Activated naive CD8-positive, alpha-beta T cell treated with anti-CD3 and anti-CD28 coated beads for 36 hours (primary cell): ENCODE results near the gene SPDYA. TPM values are rescaled to one million over a fixed set of nuclear protein-coding genes. Genes with fewer than 3 reads are reported as not detected.

Experiments used
- DNase-seq: peaks from one replicate; pipeline ENCODE4 v3.0.0; 2021
- H3K27ac Mint-ChIP-seq: one replicate; pipeline ENCODE4 v1.8.0; 2022; ENCODE audit warnings: mild to moderate bottlenecking, moderate library complexity, mixed read lengths
- H3K27me3 Mint-ChIP-seq: one replicate; pipeline ENCODE4 v1.8.0; 2022; ENCODE audit warnings: mild to moderate bottlenecking, mixed read lengths
- H3K36me3 Mint-ChIP-seq: one replicate; pipeline ENCODE4 v1.8.0; 2021; ENCODE audit warnings: mild to moderate bottlenecking, mixed read lengths
- H3K4me1 Mint-ChIP-seq: one replicate; pipeline ENCODE4 v1.8.0; 2021; ENCODE audit warnings: mixed read lengths
- H3K4me3 Mint-ChIP-seq: one replicate; pipeline ENCODE4 v1.8.0; 2022; ENCODE audit warnings: mild to moderate bottlenecking, moderate library complexity, mixed read lengths
- H3K9me3 Mint-ChIP-seq: one replicate; pipeline ENCODE4 v1.8.0; 2022; ENCODE audit warnings: mixed read lengths
- total RNA-seq, 2 experiments: library from RNA; stranded (reverse); gene quantifications; one replicate each; pipeline ENCODE4 v1.2.3, GENCODE V29; 2021

The SPDYA gene
- total RNA-seq, 2 experiments from 2014 or later: 0.40 to 0.85 TPM

DNA sequence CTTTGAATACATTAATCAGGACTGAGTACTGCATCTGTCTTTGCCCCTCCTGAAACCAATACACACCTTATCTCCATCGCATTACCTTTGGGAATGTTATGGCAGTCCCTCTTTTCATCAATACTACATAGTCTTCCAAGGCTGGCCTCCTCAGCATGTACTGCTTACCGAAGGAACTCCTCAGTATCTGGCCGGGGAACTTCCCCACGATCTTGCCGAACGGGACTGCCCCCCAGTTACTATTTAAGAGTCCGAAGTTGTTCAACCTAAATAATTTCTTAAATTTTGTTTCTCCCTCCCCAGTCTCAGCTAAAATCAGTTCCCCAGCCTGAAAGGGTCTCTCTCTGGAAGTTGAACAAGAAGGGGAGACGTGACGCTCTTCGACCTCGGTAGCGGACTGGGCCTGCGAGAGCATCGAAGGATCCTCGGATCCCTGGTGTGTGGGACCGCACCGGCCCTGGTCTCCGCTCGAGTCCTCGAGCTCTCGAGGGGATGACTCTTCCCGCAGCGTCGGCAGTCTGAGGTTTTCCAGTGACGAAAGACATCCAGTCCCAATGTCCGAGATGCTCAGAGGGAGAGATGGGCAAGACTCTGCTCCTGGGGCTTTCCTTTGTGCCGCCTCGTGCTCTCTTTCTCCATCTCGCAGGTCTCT is 59.0 kb downstream of the SPDYA start:
- Mint-ChIP-seq H3K4me1 (peaks cover 32% of the 10 kb centered on the region), H3K27me3 (peaks cover 2% of the 10 kb centered on the region), H3K4me3 (peak overlapping the region; percentile 95), H3K9me3 (no peaks in the 10 kb centered on the region), H3K36me3 (peaks cover 15% of the 10 kb centered on the region), H3K27ac (peak overlapping the region; percentile 97)
- DNase-seq: no peak

DNA sequence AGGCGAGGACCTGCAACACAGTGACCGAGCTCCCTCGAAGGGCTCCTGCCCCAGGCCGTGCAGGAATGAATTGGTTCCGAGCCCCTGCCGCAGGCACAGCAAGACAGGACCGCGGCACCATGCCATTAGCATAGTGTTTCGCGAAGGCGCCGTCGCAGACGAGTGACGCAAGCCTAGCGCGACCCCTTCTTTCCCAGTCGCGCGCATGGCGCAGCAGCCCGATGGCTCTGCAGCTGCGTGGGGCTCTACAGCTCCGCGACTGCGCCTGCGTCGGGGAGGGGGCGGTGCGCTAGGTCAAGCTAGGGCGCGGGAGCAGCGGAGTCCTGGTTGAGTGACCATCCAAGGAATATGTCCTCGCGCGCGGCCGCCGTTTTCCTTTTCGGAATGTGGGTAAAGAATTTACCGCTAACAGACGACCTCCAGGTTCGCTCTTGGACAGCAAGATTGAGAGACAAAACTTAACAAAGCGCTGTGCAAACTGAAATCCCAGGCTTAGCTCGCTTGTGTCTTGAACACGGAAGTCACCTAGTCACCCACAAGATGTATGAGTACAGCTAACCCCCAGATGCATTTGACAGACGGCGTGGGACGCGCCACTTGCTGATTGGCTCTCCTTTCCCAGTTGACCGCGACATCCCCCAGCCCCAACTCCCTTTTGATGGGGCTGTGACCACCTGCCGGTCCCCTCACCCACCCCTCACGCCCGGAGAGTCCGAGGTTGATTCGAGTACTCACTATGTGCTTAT is 59.7 kb downstream of the SPDYA start, which contains the start of gene TRMT61B:
Gene TRMT61B (minus strand): TSS at position 164 of the 746 bp plus-strand sequence. CDS start 32 bp downstream, at position 132.
- peaks cover 14% of the 10 kb centered on the region for H3K36me3 Mint-ChIP-seq
- H3K27me3 Mint-ChIP-seq: peaks cover 5% of the 10 kb centered on the region
- peaks cover 27% of the 10 kb centered on the region for H3K4me1 Mint-ChIP-seq
- peak; percentile 96 for DNase-seq
- H3K4me3 Mint-ChIP-seq: peak within 1 kb of the TSS; percentile 95
- peak within 1 kb of the TSS; percentile 97 for H3K27ac Mint-ChIP-seq
- H3K9me3 Mint-ChIP-seq: no peaks in the 10 kb centered on the region

DNA sequence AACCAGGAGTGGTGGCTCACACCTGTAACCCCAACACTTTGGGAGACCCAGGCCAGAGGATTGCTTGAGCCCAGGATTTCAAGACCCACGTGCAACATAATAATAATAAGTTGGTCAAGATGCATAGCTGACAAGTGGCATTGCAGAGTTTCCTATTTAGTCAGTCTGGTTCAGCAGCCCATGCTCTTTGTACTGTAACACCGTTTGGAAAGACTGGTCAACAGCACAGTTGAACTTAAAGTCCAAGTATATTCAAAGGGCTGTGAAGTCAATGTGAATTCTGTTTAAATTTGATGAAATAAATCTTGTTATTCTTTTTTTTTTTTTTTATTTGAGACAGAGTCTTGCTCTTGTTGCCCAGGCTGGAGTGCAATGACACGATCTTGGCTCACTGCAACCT is 61.0 kb downstream of the SPDYA start:
- H3K4me1 Mint-ChIP-seq: peaks cover 21% of the 10 kb centered on the region
- no peaks in the 10 kb centered on the region for H3K9me3 Mint-ChIP-seq
- H3K4me3 Mint-ChIP-seq: no peak overlapping the region
- no peak for DNase-seq
- peaks cover 17% of the 10 kb centered on the region for H3K27me3 Mint-ChIP-seq
- H3K36me3 Mint-ChIP-seq: peaks cover 13% of the 10 kb centered on the region
- H3K27ac Mint-ChIP-seq: no peak overlapping the region

DNA sequence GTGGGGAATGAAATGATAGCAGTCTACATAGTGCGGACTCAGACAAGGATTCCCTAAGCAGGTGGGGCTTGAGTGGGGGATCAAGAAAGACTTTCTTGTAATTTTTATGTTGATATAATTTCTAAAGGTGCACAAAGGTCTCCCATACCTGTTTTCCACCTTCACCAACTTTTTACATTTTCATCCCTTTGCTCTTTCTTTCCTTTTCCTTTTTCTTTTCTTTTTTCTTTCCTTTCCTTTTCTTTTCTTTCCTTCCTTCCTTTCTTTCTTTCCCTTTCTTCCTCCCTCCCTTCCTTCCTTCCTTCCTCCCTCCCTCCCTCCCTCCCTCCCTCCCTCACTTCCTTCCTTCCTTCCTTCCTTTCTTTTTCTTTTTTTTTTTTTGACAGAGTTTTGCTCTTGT is 69.6 kb downstream of the SPDYA start:
- no peak overlapping the region for H3K27ac Mint-ChIP-seq
- peaks cover 28% of the 10 kb centered on the region for H3K27me3 Mint-ChIP-seq
- H3K9me3 Mint-ChIP-seq: no peaks in the 10 kb centered on the region
- no peak for DNase-seq
- H3K4me1 Mint-ChIP-seq: no peaks in the 10 kb centered on the region
- no peak overlapping the region for H3K4me3 Mint-ChIP-seq
- no peaks in the 10 kb centered on the region for H3K36me3 Mint-ChIP-seq

DNA sequence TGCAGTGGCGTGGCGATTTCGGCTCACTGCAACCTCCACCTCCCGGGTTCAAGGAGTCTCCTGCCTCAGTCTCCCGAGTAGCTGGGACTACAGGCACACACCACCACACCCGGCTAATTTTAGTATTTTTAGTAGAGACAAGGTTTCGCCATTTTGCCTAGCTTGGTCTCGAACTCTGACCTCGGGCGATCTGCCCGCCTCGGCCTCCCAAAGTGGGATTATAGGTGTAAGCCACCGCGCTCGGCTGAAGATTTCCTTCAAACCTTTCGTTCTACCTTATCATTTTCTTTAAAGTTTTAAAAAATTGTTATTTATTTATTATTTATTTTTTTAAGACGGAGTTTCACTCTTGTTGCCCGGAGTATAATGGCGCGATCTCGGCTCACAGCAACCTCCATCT is 82.9 kb downstream of the SPDYA start:
- no peak for DNase-seq
- no peaks in the 10 kb centered on the region for H3K9me3 Mint-ChIP-seq
- no peak overlapping the region for H3K27ac Mint-ChIP-seq
- peak overlapping the region; percentile 19 for H3K4me3 Mint-ChIP-seq
- no peaks in the 10 kb centered on the region for H3K27me3 Mint-ChIP-seq
- peaks cover 19% of the 10 kb centered on the region for H3K4me1 Mint-ChIP-seq
- H3K36me3 Mint-ChIP-seq: peaks cover 27% of the 10 kb centered on the region

DNA sequence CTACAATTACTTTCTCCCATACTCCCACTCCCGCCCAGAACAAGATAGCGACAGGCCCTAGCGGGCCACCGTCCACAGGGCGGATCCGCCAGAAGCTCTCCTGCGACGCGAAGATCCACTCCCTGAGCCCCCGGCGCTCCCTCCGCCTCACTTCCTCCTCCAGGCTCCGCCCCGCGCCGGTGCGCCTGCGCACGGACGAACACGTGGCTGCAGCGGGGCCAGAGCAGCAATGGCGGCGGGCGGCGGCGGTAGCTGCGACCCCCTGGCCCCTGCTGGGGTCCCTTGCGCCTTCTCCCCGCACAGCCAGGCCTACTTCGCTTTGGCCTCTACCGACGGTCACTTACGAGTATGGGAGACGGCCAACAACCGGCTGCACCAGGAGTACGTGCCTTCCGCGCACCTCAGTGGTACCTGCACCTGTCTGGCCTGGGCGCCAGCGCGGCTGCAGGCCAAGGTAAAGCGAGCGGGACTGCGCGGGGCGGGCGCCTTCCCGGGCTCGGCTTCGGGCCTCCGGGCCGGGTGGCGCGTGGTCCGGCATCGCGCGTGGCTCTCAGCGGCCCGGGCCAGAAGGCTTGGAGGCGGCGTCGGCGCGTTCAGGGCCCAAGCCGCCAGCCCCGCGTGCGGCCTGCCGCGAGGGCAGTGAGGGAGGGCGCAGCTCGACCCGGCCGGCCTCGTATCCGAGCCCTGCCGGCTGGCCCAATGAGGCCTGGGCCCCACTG is 84.0 kb downstream of the SPDYA start, which contains the start of gene WDR43:
Gene WDR43 (plus strand): TSS at position 198 of the 719 bp plus-strand sequence. CDS start 32 bp downstream, at position 230.
- Mint-ChIP-seq H3K27me3 (no peaks in the 10 kb centered on the region), H3K9me3 (no peaks in the 10 kb centered on the region), H3K36me3 (peaks cover 30% of the 10 kb centered on the region), H3K4me3 (peak within 1 kb of the TSS; percentile 98), H3K4me1 (peaks cover 28% of the 10 kb centered on the region), H3K27ac (peak within 1 kb of the TSS; percentile 97)
- peak; percentile 99 for DNase-seq

DNA sequence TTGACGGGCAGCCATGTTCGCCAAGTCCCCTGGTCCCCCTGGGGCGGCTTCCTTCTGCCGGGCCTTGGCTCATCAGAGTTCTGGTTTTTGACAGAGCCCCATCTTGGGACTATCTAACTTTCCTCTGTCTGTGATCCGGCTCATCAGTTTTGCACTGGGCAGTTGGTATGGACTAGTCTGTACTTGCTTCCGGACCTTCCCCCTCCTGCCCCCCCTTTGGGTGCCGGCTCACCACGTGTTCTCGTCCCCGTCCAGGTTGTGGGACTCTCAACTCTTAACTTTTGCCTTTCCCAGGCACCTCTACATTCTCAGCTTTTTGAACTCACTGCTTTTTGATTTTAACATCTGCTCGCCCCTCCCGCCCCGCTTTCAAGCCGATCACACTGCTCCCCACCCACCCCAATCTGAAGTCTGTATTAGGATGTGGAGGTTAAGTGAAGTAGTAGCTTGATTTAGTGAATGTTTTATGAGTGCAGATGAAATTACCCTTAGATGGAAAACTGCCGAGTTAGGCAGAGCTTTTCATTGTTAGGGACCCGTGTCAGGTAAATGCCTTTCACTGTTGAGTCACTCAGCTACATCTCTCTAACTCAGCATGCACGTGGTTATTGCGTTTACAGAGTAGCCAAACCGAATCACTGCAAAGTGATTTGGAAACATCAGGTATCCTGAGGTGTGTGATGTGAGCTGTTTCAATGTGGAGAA is 84.7 kb downstream of the SPDYA start:
- Mint-ChIP-seq H3K9me3 (no peaks in the 10 kb centered on the region), H3K4me3 (peak overlapping the region; percentile 98), H3K27me3 (no peaks in the 10 kb centered on the region), H3K27ac (peak overlapping the region; percentile 97), H3K36me3 (peaks cover 30% of the 10 kb centered on the region), H3K4me1 (peaks cover 33% of the 10 kb centered on the region)
- DNase-seq: peak; percentile 44

DNA sequence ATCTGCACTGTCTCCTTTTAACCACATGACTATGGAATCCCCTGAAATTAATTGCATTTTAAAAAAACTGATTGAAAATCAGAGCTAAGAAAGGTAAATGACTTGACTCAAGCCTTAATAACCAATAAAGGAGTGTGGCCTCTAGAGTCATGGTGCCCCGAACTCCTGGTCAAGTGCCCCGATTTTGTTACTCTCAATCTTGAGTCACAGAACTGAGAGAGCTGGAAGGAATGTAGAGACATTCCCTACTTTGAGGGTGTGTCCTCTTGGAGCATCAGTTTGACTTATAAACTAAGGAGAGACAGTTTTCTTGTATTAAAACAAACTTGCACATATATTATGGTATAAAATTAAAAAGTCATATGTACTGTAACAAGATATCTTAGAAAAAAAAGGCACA is 86.3 kb downstream of the SPDYA start:
- Mint-ChIP-seq H3K4me1 (peaks cover 45% of the 10 kb centered on the region), H3K9me3 (no peaks in the 10 kb centered on the region), H3K4me3 (peak overlapping the region; percentile 98), H3K27me3 (no peaks in the 10 kb centered on the region), H3K36me3 (peaks cover 42% of the 10 kb centered on the region), H3K27ac (peak overlapping the region; percentile 97)
- no peak for DNase-seq

DNA sequence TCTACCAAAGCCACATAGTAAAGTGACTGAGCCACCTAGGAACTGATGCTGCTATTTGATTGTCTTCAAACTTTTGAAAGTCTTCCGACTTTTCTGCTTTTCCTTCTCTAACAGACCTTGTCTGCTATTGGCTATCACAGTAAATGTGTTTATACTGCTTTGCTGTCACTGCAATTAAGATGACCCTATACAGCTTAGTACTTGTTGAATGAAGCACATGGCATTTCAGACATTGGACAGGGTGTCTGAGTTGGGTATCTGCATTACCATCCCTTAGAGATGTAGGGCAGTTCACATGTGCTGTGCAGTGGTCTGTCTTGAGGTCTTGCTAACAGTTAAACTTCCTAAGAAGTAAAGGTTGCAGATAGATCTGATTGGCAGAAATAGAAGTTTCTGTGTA is 87.4 kb downstream of the SPDYA start:
- Mint-ChIP-seq H3K4me1 (peaks cover 50% of the 10 kb centered on the region), H3K9me3 (no peaks in the 10 kb centered on the region), H3K4me3 (peak overlapping the region; percentile 98), H3K27ac (peak overlapping the region; percentile 62), H3K27me3 (no peaks in the 10 kb centered on the region), H3K36me3 (peaks cover 47% of the 10 kb centered on the region)
- no peak for DNase-seq

Other genes starting within 250 kb of the SPDYA start
- gene PPP1CB, start 59.0 kb upstream of the SPDYA start, total RNA-seq: 100 to 1,000 TPM; 229 to 232 TPM
- 10 to 100 TPM; 18.9 to 20.6 TPM for gene TRMT61B, start 59.5 kb downstream of the SPDYA start, total RNA-seq
- gene WDR43, start 83.8 kb downstream of the SPDYA start, total RNA-seq: 100 to 1,000 TPM; 179 to 191 TPM
- gene TOGARAM2, start 170.5 kb downstream of the SPDYA start, total RNA-seq: 1 to 10 TPM; 1.9 to 2.0 TPM